DMS153 treated with DMSO at 0.1 percent for 48 hours (cell line): ENCODE results near the gene POLR1E.

Source experiments
- DNase-seq: peaks from one replicate; lab custom pipeline; 2025; ENCODE audit not compliant: unreplicated experiment; lab: John Stamatoyannopoulos, UW

POLR1E gene

DNA sequence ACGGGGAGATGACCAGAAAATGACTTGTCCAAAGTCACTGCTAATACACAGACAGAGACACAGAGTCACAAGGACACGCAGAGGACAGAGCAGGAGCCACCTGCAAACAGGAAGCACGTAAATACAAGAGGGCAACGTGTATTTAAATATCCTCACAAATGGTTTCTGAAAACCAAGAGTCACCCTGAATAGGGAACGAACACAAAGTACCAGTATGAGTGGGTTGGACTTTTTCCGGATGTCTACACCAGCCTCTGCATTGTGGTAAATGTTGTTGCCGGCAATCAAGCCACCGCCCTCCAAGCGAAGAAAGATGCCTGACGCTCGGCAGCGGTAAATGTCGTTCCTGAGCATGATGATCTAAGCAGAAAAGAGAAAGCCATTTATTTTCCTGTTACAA is 46.0 kb downstream of the POLR1E start:
- DNase-seq = no peak

DNA sequence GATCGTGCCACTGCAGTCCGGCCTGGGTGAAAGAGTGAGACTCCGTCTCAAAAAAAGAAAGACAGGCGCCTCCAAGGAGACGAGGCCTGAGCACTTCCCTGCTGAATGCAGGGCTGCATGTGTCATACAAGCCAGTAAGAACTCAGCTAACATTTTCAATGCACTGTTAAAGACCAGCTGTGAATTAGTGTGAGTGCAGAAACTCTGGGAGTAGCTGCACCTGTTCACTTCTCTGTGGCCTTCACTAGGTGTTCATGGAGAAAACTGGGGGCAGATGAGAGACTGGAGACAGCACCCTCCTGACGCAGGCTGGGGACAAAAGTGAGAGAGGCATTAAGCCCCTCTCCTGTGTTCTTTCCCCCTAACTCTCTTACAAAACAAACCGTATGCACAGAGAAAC is 48.7 kb downstream of the POLR1E start:
- no peak for DNase-seq

DNA sequence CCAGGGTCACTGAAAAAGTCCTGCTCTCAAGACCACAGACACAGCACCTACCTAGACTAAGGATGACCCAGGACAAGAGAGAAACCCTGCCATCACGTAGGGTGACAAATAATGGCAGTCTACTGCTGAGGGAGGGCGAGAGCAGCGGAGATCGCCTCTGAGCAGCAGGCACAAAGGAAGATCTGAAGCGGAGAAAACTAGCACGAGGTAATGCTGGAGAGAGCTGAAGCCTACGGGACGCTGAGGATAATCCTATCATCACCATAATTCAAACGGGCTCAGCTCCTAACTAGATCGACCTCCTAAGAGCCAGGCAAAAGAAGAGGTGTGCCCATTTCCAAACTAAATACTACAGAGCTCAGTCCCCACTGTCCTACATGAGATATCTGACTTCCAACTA is 49.2 kb downstream of the POLR1E start:
- DNase-seq = no peak

DNA sequence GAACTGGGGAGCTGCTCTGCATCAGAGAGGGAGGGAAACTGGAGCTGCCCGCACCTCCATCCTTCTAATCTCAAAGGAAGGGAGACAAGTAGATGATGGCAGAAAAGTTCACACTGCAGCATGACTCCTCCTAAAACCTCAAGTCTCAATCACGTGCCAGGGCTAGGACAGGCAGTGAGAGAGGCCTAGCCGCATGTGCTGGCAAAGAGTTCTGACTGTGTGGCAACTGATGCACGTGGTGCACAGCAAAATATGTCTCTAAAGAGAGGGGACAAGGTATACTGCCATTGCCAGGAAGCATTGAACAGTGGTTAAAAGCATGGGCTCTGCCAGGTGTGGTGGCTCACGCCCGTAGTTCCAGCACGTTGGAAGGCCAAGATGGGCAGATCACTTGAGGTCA is 52.4 kb downstream of the POLR1E start:
- DNase-seq = no peak

GRCh38 chr9:37539634-37540033 is 53.9 kb downstream of the POLR1E start:
- DNase-seq = no peak

DNA sequence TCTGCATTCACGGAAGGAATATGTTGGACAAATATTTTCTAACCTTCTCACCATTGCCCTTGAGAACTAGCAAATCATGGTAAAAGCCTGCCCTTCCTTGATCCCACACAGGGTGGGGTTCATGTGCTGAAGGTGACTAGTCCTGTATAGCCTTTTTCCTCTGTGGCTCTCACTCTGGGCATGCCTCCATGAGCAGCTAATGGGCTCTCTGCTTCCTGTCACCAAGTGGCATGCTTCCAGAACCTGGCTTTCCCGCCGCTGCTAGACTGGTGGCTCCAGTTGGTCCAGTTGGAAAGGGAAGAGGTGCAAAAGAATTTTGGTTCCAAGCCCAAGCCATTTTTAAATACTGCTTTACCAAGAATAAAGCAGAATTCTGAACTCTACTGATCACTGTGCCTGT is 54.9 kb downstream of the POLR1E start:
- DNase-seq = peak; percentile 49

DNA sequence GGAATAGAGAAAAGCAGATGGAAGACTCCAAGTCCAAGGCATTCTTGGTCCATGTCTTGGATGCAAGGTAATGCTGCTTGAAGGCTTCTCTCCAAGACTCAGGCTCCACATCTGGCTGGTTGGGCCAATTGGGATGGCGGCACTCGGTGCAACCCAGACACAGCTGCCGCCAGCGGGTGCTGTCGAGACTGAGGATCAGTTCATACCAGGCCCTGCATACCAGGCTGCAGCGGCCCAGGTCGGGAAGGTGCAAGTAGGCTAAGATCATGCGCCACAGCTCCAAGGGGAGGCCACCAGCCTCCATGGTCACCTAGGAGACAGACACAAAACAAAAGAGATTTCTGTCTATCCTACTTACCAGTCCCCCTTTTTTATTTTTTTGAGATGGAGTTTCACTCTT is 55.7 kb downstream of the POLR1E start:
- no peak for DNase-seq

DNA sequence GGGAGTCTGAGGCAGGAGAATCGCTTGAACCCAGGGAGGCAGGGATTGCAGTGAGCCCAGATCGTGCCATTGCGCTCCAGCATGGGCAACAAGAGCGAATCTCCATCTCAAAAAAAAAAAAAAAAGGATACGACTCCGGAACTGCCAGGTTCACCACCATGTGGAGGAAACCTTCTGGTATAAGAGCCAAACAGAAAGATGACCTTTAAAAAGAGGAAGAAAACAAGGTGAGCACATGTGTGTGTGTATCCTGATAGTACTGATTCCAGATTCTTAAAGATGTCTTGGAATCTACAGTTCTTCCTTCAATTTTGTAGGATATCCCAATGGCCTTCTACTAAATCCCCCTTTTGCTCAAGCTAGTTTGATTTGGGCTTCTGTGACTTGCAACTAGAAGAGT is 56.7 kb downstream of the POLR1E start:
- DNase-seq = no peak

DNA sequence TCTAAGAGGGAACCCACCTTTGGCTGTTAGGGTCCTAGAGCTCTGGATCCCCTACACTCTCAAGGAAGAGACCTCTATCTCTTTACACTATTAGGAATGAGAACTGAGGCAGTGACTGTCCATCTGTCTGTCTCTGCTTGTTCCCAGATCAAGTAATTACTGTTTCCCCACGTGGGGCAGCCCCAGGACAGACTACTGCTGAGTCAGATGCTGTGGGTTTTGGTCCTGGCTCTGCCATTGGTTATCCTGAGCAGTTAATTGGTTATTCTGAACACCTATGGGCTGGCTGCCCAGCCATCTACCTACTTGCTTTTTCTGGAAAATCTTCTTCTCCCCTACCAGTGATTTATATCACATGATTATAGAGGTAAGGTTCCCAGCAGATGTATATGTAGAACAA is 57.1 kb downstream of the POLR1E start:
- no peak for DNase-seq

DNA sequence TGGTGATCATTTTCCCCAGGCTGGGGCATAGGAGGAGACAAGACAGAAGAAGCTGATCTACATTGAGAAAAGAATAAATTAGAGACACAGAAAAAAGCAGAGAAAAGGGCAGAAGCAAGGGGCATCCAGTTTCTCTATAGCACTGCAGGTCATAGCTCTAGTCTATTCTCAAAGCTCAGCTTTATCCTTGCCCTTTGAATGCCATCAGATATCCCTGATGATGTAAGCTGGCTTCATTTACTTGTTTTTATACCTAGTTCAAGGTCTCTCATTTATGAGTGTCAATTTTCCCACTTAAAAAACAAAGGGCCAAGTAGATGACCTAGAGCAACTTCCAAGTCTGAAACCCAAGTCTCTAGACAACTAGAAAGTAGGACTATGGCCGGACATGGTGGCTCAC is 57.7 kb downstream of the POLR1E start:
- DNase-seq = no peak

DNA sequence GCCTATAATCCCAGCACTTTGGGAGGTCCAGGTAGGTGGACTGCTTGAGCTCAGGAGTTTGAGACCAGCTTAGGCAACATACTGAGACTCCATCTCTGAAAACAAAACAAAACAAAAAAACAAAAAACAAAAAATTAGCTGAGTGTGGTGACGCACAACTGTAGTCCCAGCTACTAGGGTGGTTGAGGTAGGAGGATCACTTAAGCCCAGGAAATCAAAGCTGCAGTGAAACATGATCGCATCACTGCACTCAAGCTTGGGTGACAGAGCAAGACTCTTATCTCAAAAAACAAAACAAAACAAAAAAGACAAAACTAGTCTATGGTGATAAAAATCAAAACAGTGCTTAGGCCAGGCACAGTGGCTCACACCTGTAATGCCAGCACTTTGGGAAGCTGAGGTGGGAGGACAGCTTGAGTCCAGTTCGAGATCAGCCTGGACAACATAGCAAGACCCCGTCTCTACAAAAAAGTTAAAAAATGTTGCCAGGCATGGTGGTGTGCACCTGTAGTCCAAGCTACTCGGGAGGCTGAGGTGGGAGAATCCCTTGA is 61.7 kb downstream of the POLR1E start:
- DNase-seq = no peak

DNA sequence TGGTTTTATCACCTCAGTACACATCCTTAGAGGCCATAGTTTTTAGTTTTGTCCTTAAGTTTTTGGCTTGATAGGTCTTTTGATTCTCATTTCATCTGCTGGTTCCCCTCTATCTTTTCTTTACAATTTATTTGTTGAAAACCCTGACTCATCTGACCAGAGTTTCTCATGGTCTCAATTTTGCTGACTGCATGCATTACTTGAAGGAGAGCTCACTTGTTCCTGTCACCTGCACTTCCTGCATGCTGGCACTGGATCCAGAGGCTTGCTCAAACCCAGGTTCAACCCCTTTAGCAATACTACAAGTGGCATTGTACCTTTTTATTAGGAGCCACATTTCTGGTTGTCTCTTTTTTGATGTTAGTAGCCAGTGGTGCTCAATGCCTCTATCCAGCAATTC is 63.8 kb downstream of the POLR1E start:
- no peak for DNase-seq

DNA sequence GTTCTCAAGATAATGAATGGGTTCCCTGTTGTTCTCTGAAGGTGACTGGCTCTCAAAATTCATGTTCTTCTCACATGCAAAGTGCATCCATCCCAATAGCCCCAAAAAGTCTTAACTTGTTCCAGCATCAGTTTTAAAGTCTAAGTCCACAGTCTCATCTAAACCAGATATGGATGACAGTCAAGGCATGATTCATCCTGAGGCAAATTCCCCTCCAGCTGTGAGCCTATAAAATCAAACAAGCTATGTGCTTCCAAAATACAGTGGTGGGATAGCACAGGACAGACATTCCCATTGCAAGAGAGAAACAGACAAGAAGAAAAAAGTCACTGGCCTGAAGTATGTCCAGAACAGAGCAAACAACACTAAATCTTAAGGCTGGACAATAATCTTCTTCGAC is 65.0 kb downstream of the POLR1E start:
- no peak for DNase-seq

DNA sequence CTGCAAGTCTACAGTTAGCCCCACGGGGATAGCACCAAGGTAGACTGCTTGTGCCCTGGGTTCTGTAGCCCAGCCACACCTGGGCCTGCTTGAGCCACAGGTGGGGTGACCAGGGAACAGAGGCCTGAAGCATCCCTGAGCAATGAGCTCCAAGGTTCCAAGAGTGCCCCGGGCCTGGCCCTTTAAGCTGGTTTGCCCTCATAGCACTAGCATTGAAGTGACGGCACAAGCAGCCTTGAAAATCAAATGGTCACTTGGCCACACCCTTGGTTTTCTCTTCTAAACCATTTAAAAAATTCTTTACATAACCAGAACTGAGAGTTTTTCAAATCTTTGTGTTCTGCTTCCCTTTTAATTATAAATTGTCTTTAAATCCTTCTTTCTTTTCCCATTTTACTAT is 65.7 kb downstream of the POLR1E start:
- DNase-seq = no peak

GRCh38 chr9:37551888-37552287 is 66.1 kb downstream of the POLR1E start:
- DNase-seq = no peak
